Stimulated activated memory B cell treated with anti-CD40 and anti-IgM and Interleukin-4, amounts not matched to agents 10 μg/mL and 1 μg/mL and 100 μg/mL, for 72 hours (primary cell): Measurements from ENCODE around the gene KRT2.

Experiments
- ATAC-seq: fragments of 150-1000 bp; cut with Tn5 transposase; 2 replicates; pipeline ENCODE4 v1.10.0; 2021
- H3K27ac Mint-ChIP-seq: one replicate; pipeline ENCODE4 v1.8.0; 2022; ENCODE audit warnings: mild to moderate bottlenecking, mixed read lengths
- H3K27me3 Mint-ChIP-seq: one replicate; pipeline ENCODE4 v1.8.0; 2022; ENCODE audit warnings: mixed read lengths
- H3K36me3 Mint-ChIP-seq: one replicate; pipeline ENCODE4 v1.8.0; 2022; ENCODE audit warnings: mixed read lengths
- H3K4me1 Mint-ChIP-seq: one replicate; pipeline ENCODE4 v1.8.0; 2022; ENCODE audit warnings: mixed read lengths
- H3K4me3 Mint-ChIP-seq: one replicate; pipeline ENCODE4 v1.8.0; 2022; ENCODE audit warnings: mild to moderate bottlenecking, moderate library complexity, mixed read lengths
- H3K9me3 Mint-ChIP-seq: one replicate; pipeline ENCODE4 v1.8.0; 2022; ENCODE audit warnings: mixed read lengths

Gene KRT2

GRCh38 chr12:52612431-52613383 lies 39.3 kb downstream of the KRT2 start:
- H3K9me3 Mint-ChIP-seq = no peaks in the 10 kb centered on the region
- H3K36me3 Mint-ChIP-seq = no peaks in the 10 kb centered on the region
- peaks cover 41% of the 10 kb centered on the region for H3K27me3 Mint-ChIP-seq
- ATAC-seq = no peak
- H3K4me1 Mint-ChIP-seq = no peaks in the 10 kb centered on the region
- no peak overlapping the region for H3K27ac Mint-ChIP-seq
- no peak overlapping the region for H3K4me3 Mint-ChIP-seq

DNA sequence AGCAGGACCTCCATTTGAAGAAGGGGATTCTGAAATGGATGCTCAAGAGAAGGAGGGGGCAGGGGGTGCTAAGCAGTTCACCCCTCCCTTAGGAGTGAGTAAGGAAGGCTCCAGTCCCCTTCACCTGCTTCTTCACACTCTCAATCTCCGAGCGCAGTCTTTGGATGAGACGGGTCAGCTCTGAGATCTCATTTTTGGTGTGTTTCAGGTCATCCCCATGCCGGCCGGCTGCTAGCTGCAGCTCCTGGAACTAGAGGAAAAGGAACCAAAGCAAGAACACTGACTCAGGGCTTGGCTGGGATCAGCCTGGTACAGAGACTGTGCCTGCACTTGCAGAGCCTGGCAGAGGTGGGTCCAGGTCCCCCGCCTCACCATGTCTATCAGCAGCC lies 40.9 kb downstream of the KRT2 start:
- H3K4me3 Mint-ChIP-seq = no peak overlapping the region
- no peak overlapping the region for H3K27ac Mint-ChIP-seq
- no peaks in the 10 kb centered on the region for H3K4me1 Mint-ChIP-seq
- H3K27me3 Mint-ChIP-seq = peaks cover 26% of the 10 kb centered on the region
- ATAC-seq = no peak
- no peaks in the 10 kb centered on the region for H3K9me3 Mint-ChIP-seq
- H3K36me3 Mint-ChIP-seq = no peaks in the 10 kb centered on the region

GRCh38 chr12:52608826-52609630 lies 43.0 kb downstream of the KRT2 start:
- Mint-ChIP-seq H3K4me3 (no peak overlapping the region), H3K27ac (no peak overlapping the region), H3K9me3 (no peaks in the 10 kb centered on the region), H3K36me3 (no peaks in the 10 kb centered on the region), H3K4me1 (no peaks in the 10 kb centered on the region), H3K27me3 (peaks cover 23% of the 10 kb centered on the region)
- no peak for ATAC-seq

- no peaks in the 10 kb centered on the region for H3K4me1 Mint-ChIP-seq
- H3K9me3 Mint-ChIP-seq = no peaks in the 10 kb centered on the region
These were observed 43.9 kb downstream of the KRT2 start for GRCh38 chr12:52608161-52608560.

GRCh38 chr12:52607314-52607713 lies 44.7 kb downstream of the KRT2 start:
- Mint-ChIP-seq H3K4me1 (no peaks in the 10 kb centered on the region), H3K27ac (no peak overlapping the region)
- ATAC-seq = no peak

More at GRCh38 chr12:52608161-52608560, 43.9 kb downstream of the KRT2 start:
- H3K36me3 Mint-ChIP-seq = no peaks in the 10 kb centered on the region
- H3K27me3 Mint-ChIP-seq = peaks cover 23% of the 10 kb centered on the region
- H3K27ac Mint-ChIP-seq = no peak overlapping the region
- H3K4me3 Mint-ChIP-seq = no peak overlapping the region
- no peak for ATAC-seq

DNA sequence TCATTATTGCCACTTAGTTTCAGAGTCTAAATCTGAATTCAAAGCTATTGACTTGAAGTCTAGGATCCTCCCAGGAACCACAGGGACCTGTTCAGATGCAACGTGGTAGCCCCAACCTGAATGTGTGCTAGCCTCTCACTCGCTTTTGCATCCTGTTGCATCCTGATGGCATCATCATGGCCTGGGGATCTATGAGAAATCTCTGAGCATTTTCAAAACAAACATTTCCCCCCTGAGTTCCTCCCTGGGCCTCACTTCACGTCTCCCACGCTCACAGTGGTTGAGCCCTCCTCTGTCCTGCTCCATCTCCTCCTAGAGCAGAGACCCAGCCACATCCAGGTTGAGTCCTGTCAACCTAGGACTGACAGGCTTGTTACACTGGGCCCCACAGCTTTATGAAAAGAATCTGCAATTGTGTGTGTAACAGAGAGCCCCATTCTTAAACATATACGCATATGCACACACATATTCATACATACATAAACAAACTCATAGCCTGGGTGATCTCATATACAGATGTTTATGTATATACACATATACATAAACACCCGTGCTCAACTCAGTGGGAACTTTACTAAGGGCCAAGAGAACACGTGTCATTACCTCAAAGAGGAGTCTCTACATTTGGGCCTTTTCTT lies 45.3 kb downstream of the KRT2 start:
- Mint-ChIP-seq H3K4me3 (no peak overlapping the region), H3K27ac (no peak overlapping the region), H3K36me3 (no peaks in the 10 kb centered on the region), H3K27me3 (peaks cover 28% of the 10 kb centered on the region), H3K9me3 (no peaks in the 10 kb centered on the region), H3K4me1 (no peaks in the 10 kb centered on the region)
- ATAC-seq = no peak

More at GRCh38 chr12:52607314-52607713, 44.7 kb downstream of the KRT2 start:
- Mint-ChIP-seq H3K9me3 (no peaks in the 10 kb centered on the region), H3K27me3 (peaks cover 28% of the 10 kb centered on the region), H3K4me3 (no peak overlapping the region), H3K36me3 (no peaks in the 10 kb centered on the region)

GRCh38 chr12:52606096-52606495 lies 45.9 kb downstream of the KRT2 start:
- peaks cover 24% of the 10 kb centered on the region for H3K27me3 Mint-ChIP-seq
- H3K4me3 Mint-ChIP-seq = no peak overlapping the region
- H3K27ac Mint-ChIP-seq = no peak overlapping the region
- no peak for ATAC-seq
- no peaks in the 10 kb centered on the region for H3K36me3 Mint-ChIP-seq
- no peaks in the 10 kb centered on the region for H3K4me1 Mint-ChIP-seq
- H3K9me3 Mint-ChIP-seq = no peaks in the 10 kb centered on the region

DNA sequence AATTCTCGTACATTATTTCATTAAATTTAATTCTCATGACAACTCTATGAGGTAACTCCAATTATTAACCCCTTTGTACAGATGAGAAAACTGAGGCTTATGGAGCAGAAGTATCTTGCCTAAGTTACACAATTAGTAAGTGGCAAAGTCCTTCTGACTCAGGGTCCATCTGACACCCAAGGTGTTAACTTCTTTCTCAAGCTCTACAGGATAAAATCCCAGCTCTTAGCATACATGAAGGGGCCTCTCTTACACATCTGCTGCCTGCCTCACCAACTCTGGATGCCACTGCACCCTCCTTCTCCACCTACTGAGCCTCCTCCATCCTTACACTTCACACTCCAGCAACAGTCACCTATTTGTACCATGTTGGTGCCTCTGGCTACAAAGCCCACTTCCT lies 46.5 kb downstream of the KRT2 start:
- Mint-ChIP-seq H3K27me3 (peaks cover 19% of the 10 kb centered on the region), H3K27ac (no peak overlapping the region), H3K36me3 (no peaks in the 10 kb centered on the region), H3K9me3 (no peaks in the 10 kb centered on the region), H3K4me3 (no peak overlapping the region), H3K4me1 (no peaks in the 10 kb centered on the region)
- ATAC-seq = no peak

DNA sequence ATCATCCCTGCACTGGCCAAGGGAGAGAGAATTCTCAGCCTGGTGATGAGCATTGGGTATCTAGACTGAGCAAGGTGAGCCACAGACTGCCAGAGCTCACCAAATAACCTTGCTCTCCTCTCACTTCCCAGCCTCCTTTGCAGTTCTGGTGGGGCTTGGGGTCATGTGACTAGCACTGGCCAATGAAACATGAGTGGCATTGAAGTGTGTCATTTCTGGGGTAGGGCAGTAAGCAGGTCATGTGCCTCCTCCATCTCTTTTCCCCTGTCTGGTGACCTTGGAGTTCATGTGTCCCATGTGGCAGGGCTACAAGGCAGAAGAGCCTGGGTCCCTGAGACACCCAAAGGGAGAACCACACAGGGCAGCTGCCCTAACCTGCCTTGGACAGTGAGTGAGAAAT lies 47.2 kb downstream of the KRT2 start:
- Mint-ChIP-seq H3K4me1 (no peaks in the 10 kb centered on the region), H3K27ac (no peak overlapping the region)

DNA sequence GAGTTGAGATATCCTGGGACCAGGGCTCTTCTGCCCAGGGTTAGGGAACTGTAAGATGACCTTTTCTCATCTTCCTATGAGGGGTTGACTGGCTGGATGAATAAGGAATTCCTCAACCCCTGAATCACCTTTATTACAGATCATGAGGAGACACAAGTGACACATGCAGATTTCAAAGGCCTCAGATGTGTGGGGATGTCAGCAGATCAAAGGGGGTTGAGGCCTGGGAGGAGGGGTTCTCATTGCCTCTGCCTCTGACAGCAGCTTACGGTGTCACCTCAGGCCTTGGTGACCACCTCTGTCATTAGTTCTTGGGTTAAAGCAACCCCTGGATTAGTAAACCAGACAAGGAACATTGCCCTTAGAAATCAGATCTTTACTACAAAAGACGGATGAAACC lies 48.7 kb downstream of the KRT2 start:
- H3K27me3 Mint-ChIP-seq = peaks cover 24% of the 10 kb centered on the region
- no peak for ATAC-seq

More for the DNA sequence above, 47.2 kb downstream of the KRT2 start:
- Mint-ChIP-seq H3K36me3 (no peaks in the 10 kb centered on the region), H3K9me3 (no peaks in the 10 kb centered on the region), H3K4me3 (no peak overlapping the region), H3K27me3 (peaks cover 22% of the 10 kb centered on the region)
- no peak for ATAC-seq

GRCh38 chr12:52602552-52602951 lies 49.5 kb downstream of the KRT2 start:
- Mint-ChIP-seq H3K4me1 (no peaks in the 10 kb centered on the region), H3K9me3 (no peaks in the 10 kb centered on the region), H3K4me3 (no peak overlapping the region)

More for the DNA sequence above, 48.7 kb downstream of the KRT2 start:
- Mint-ChIP-seq H3K27ac (no peak overlapping the region), H3K4me1 (no peaks in the 10 kb centered on the region), H3K9me3 (no peaks in the 10 kb centered on the region), H3K4me3 (no peak overlapping the region), H3K36me3 (no peaks in the 10 kb centered on the region)

DNA sequence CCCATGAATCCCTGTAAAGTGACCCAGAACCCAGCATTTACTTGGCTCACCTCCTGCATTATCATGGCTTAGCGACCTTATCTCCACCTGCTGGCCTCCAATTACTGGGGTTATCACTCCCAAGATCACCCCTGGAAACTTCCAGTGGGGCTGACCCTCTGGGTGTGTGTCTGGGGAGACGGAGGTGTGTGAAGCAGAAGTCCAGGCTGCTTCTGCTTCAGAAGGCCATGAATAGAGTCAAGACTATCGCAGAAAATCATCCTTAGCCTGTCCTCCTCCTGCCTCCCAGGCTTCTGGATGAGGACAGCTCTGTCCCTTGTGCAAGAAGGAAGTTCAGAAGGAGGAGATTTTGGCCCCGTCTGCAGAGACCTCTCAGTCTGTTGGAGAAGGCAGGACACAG lies 50.3 kb downstream of the KRT2 start:
- Mint-ChIP-seq H3K36me3 (no peaks in the 10 kb centered on the region), H3K4me1 (no peaks in the 10 kb centered on the region), H3K9me3 (no peaks in the 10 kb centered on the region), H3K27ac (no peak overlapping the region), H3K27me3 (peaks cover 24% of the 10 kb centered on the region), H3K4me3 (no peak overlapping the region)
- ATAC-seq = no peak

More at GRCh38 chr12:52602552-52602951, 49.5 kb downstream of the KRT2 start:
- ATAC-seq = no peak
- Mint-ChIP-seq H3K27ac (no peak overlapping the region), H3K36me3 (no peaks in the 10 kb centered on the region), H3K27me3 (peaks cover 24% of the 10 kb centered on the region)

GRCh38 chr12:52600941-52601481 lies 51.0 kb downstream of the KRT2 start, which contains the start of gene KRT72:
Gene KRT72 (minus strand): TSS chr12:52601463. CDS start chr12:52601452, 11 bp downstream.
- Mint-ChIP-seq H3K27ac (no peak within 1 kb of the TSS), H3K4me3 (no peak within 1 kb of the TSS), H3K27me3 (peaks cover 24% of the 10 kb centered on the region), H3K36me3 (no peaks in the 10 kb centered on the region), H3K9me3 (no peaks in the 10 kb centered on the region), H3K4me1 (no peaks in the 10 kb centered on the region)
- no peak for ATAC-seq

GRCh38 chr12:52600475-52600874 lies 51.5 kb downstream of the KRT2 start:
- Mint-ChIP-seq H3K4me3 (no peak overlapping the region), H3K4me1 (no peaks in the 10 kb centered on the region), H3K27me3 (peaks cover 24% of the 10 kb centered on the region), H3K27ac (no peak overlapping the region), H3K9me3 (no peaks in the 10 kb centered on the region), H3K36me3 (no peaks in the 10 kb centered on the region)
- no peak for ATAC-seq

- Mint-ChIP-seq H3K4me1 (no peaks in the 10 kb centered on the region), H3K27ac (no peak overlapping the region), H3K36me3 (no peaks in the 10 kb centered on the region), H3K27me3 (peaks cover 24% of the 10 kb centered on the region), H3K4me3 (no peak overlapping the region), H3K9me3 (no peaks in the 10 kb centered on the region)
- ATAC-seq = no peak
These were observed 51.9 kb downstream of the KRT2 start for GRCh38 chr12:52600071-52600470.
